HFFc6 (cell line): ENCODE data around the gene POMT1. TPM values are rescaled to one million over a fixed set of nuclear protein-coding genes. Genes with fewer than 3 reads are reported as not detected.
A peak's percentile ranks its signal among the peaks of the same experiment; 100 is the strongest.

Experiments
- DNase-seq: peaks from one replicate; pipeline ENCODE4 v3.0.0-alpha.2; 2018
- H3K27ac Mint-ChIP-seq: 2 replicates; pipeline ENCODE4 v1.8.0; 2020; ENCODE audit warnings: mild to moderate bottlenecking, mixed read lengths
- H3K27me3 Mint-ChIP-seq: 2 replicates; pipeline ENCODE4 v1.8.0; 2021; ENCODE audit warnings: mild to moderate bottlenecking, moderate library complexity, mixed read lengths; ENCODE audit not compliant: insufficient read depth
- H3K36me3 Mint-ChIP-seq: 2 replicates; pipeline ENCODE4 v1.8.0; 2021; ENCODE audit warnings: low read depth, mixed read lengths
- H3K4me1 Mint-ChIP-seq: 2 replicates; pipeline ENCODE4 v1.8.0; 2020; ENCODE audit warnings: low read depth, mixed read lengths
- H3K4me3 Mint-ChIP-seq: 2 replicates; pipeline ENCODE4 v1.8.0; 2020; ENCODE audit warnings: mild to moderate bottlenecking, moderate library complexity, mixed read lengths
- H3K9me3 Mint-ChIP-seq: 2 replicates; pipeline ENCODE4 v1.8.0; 2020; ENCODE audit warnings: mild to moderate bottlenecking, mixed read lengths
- CTCF ChIP-seq: fragments of 200-600 bp; sonication (generic); IDR thresholded peaks from 2 replicates; pipeline ENCODE4 v1.5.0; 2021; ENCODE audit warnings: antibody characterized with exemption, mild to moderate bottlenecking
- total RNA-seq, 6 experiments: library from RNA; stranded (reverse); fragmentation: NEBNext Ultra II Directional; extraction: Animal tissue kit (Norgen Biotek cat#: 25700); gene quantifications; 2 replicates in 1 of 6; 3 replicates in 5 of 6; pipeline ENCODE4 v1.2.3, GENCODE V29; 2021

The POMT1 gene
- total RNA-seq, 6 experiments from 2014 or later, result 39.0 to 45.7 (median 40.2) TPM

GRCh38 chr9:131464354-131465000 lies 38.2 kb upstream of the POMT1 start:
- H3K27ac Mint-ChIP-seq, result no peak overlapping the region
- no peaks in the 10 kb centered on the region for H3K9me3 Mint-ChIP-seq
- no peaks in the 10 kb centered on the region for H3K4me1 Mint-ChIP-seq
- no peak overlapping the region for H3K4me3 Mint-ChIP-seq
- no peak for TF ChIP-seq CTCF
- H3K36me3 Mint-ChIP-seq, result peaks cover 47% of the 10 kb centered on the region
- no peak for DNase-seq
- H3K27me3 Mint-ChIP-seq, result no peaks in the 10 kb centered on the region; the same call in 1 of the 2 replicates

GRCh38 chr9:131465401-131465800 lies 37.3 kb upstream of the POMT1 start:
- Mint-ChIP-seq H3K4me1 (no peaks in the 10 kb centered on the region), H3K36me3 (peaks cover 48% of the 10 kb centered on the region), H3K27me3 (no peaks in the 10 kb centered on the region; the same call in 1 of the 2 replicates), H3K9me3 (no peaks in the 10 kb centered on the region), H3K4me3 (no peak overlapping the region), H3K27ac (peak overlapping the region; percentile 19; the same call in 1 of the 2 replicates)
- DNase-seq, result no peak
- TF ChIP-seq CTCF, result no peak

- Mint-ChIP-seq H3K27me3 (no peaks in the 10 kb centered on the region; the same call in 1 of the 2 replicates), H3K4me1 (no peaks in the 10 kb centered on the region), H3K4me3 (no peak overlapping the region; the same call in 1 of the 2 replicates), H3K27ac (no peak overlapping the region), H3K36me3 (peaks cover 48% of the 10 kb centered on the region), H3K9me3 (no peaks in the 10 kb centered on the region)
- TF ChIP-seq CTCF, result no peak
- no peak for DNase-seq
These were observed 35.3 kb upstream of the POMT1 start for GRCh38 chr9:131467214-131467935.

- Mint-ChIP-seq H3K27me3 (no peaks in the 10 kb centered on the region; the same call in 1 of the 2 replicates), H3K36me3 (peaks cover 52% of the 10 kb centered on the region), H3K4me1 (no peaks in the 10 kb centered on the region), H3K9me3 (no peaks in the 10 kb centered on the region), H3K4me3 (no peak overlapping the region), H3K27ac (no peak overlapping the region)
- no peak for DNase-seq
- no peak for TF ChIP-seq CTCF
These were observed 34.7 kb upstream of the POMT1 start for GRCh38 chr9:131468031-131468430.

- Mint-ChIP-seq H3K9me3 (no peaks in the 10 kb centered on the region), H3K4me1 (no peaks in the 10 kb centered on the region), H3K27ac (no peak overlapping the region), H3K4me3 (no peak overlapping the region), H3K27me3 (peaks cover 5% of the 10 kb centered on the region; the same call in 1 of the 2 replicates), H3K36me3 (peaks cover 50% of the 10 kb centered on the region)
- no peak for TF ChIP-seq CTCF
- DNase-seq, result no peak
These were observed 33.4 kb upstream of the POMT1 start for GRCh38 chr9:131469356-131469755.
